ENCODE measurements around the gene SRRM4.

Gene SRRM4

GRCh38 chr12:119171691-119172425 lies 190.5 kb downstream of the SRRM4 start:
- no peak for DNase-seq

- no peak for DNase-seq
Observed at GRCh38 chr12:119175081-119175480, 193.7 kb downstream of the SRRM4 start.

- DNase-seq = no peak
Observed at GRCh38 chr12:119176267-119177055, 195.1 kb downstream of the SRRM4 start.

GRCh38 chr12:119177056-119177325 lies 195.7 kb downstream of the SRRM4 start:
- no peak for DNase-seq

GRCh38 chr12:119177724-119178380 lies 196.5 kb downstream of the SRRM4 start:
- DNase-seq = no peak

- no peak for DNase-seq
Observed at GRCh38 chr12:119178544-119179334, 197.4 kb downstream of the SRRM4 start, which contains the start of gene HSPB8. Gene HSPB8 (plus strand): TSS chr12:119178931. CDS start chr12:119179313, 382 bp downstream.

- no peak for DNase-seq
Observed at GRCh38 chr12:119179335-119180021, 198.1 kb downstream of the SRRM4 start.

GRCh38 chr12:119180380-119181040 lies 199.2 kb downstream of the SRRM4 start:
- DNase-seq = no peak

- no peak for DNase-seq
Observed at GRCh38 chr12:119181202-119181601, 199.9 kb downstream of the SRRM4 start.

- DNase-seq = no peak
Observed at GRCh38 chr12:119181944-119182343, 200.6 kb downstream of the SRRM4 start.

GRCh38 chr12:119182701-119183493 lies 201.6 kb downstream of the SRRM4 start:
- DNase-seq = no peak

GRCh38 chr12:119183942-119184695 lies 202.8 kb downstream of the SRRM4 start:
- DNase-seq = no peak

GRCh38 chr12:119195256-119195655 lies 213.9 kb downstream of the SRRM4 start:
- DNase-seq = no peak

- DNase-seq = no peak
Observed at GRCh38 chr12:119198440-119198839, 217.1 kb downstream of the SRRM4 start.

- DNase-seq = no peak
Observed at GRCh38 chr12:119200601-119201000, 219.3 kb downstream of the SRRM4 start.

GRCh38 chr12:119201789-119202543 lies 220.6 kb downstream of the SRRM4 start:
- DNase-seq = no peak

GRCh38 chr12:119202544-119202943 lies 221.2 kb downstream of the SRRM4 start:
- DNase-seq = no peak

GRCh38 chr12:119204131-119204530 lies 222.8 kb downstream of the SRRM4 start:
- no peak for DNase-seq

- DNase-seq = no peak
Observed at GRCh38 chr12:119204671-119205285, 223.4 kb downstream of the SRRM4 start.

Measured in CD4-positive, alpha-beta T cell treated with Interleukin-12 subunit alpha and Interleukin-12 subunit beta, for 1 hour (primary cell).